Measurements from ENCODE around the gene TM4SF4.

TM4SF4 gene

GRCh38 chr3:149507491-149508324, 33.2 kb downstream of the TM4SF4 start:
- H3K27me3 Mint-ChIP-seq (ENCODE audit: low read depth) = peaks cover 12% of the 10 kb centered on the region
- H3K4me3 Mint-ChIP-seq = no peak overlapping the region
- H3K9me3 Mint-ChIP-seq = no peaks in the 10 kb centered on the region
- H3K36me3 Mint-ChIP-seq (ENCODE audit: low read depth) = no peaks in the 10 kb centered on the region
- H3K27ac Mint-ChIP-seq = no peak overlapping the region
- H3K4me1 Mint-ChIP-seq (ENCODE audit: low read depth) = peaks cover 5% of the 10 kb centered on the region

GRCh38 chr3:149509526-149509925, 35.0 kb downstream of the TM4SF4 start:
- no peak overlapping the region for H3K27ac Mint-ChIP-seq
- H3K36me3 Mint-ChIP-seq (ENCODE audit: low read depth) = no peaks in the 10 kb centered on the region
- H3K4me1 Mint-ChIP-seq (ENCODE audit: low read depth) = peaks cover 5% of the 10 kb centered on the region
- H3K4me3 Mint-ChIP-seq = no peak overlapping the region
- H3K27me3 Mint-ChIP-seq (ENCODE audit: low read depth) = peaks cover 10% of the 10 kb centered on the region
- H3K9me3 Mint-ChIP-seq = no peaks in the 10 kb centered on the region

- H3K9me3 Mint-ChIP-seq = no peaks in the 10 kb centered on the region
- H3K4me1 Mint-ChIP-seq (ENCODE audit: low read depth) = peaks cover 5% of the 10 kb centered on the region
- peaks cover 16% of the 10 kb centered on the region for H3K27me3 Mint-ChIP-seq (ENCODE audit: low read depth)
- H3K4me3 Mint-ChIP-seq = no peak overlapping the region
- H3K36me3 Mint-ChIP-seq (ENCODE audit: low read depth) = no peaks in the 10 kb centered on the region
- no peak overlapping the region for H3K27ac Mint-ChIP-seq
These were observed 36.0 kb downstream of the TM4SF4 start for GRCh38 chr3:149510480-149510879.

- Mint-ChIP-seq H3K4me1 (ENCODE audit: low read depth) (peaks cover 5% of the 10 kb centered on the region), H3K27me3 (ENCODE audit: low read depth) (peaks cover 16% of the 10 kb centered on the region), H3K9me3 (no peaks in the 10 kb centered on the region), H3K27ac (no peak overlapping the region), H3K36me3 (ENCODE audit: low read depth) (no peaks in the 10 kb centered on the region), H3K4me3 (no peak overlapping the region)
These were observed 36.6 kb downstream of the TM4SF4 start for GRCh38 chr3:149511040-149511626.

- peaks cover 5% of the 10 kb centered on the region for H3K4me1 Mint-ChIP-seq (ENCODE audit: low read depth)
- no peak overlapping the region for H3K27ac Mint-ChIP-seq
- H3K4me3 Mint-ChIP-seq = no peak overlapping the region
- no peaks in the 10 kb centered on the region for H3K9me3 Mint-ChIP-seq
- H3K36me3 Mint-ChIP-seq (ENCODE audit: low read depth) = no peaks in the 10 kb centered on the region
- peaks cover 16% of the 10 kb centered on the region for H3K27me3 Mint-ChIP-seq (ENCODE audit: low read depth)
These were observed 37.7 kb downstream of the TM4SF4 start for GRCh38 chr3:149512073-149512782.

- Mint-ChIP-seq H3K4me3 (no peak overlapping the region), H3K27me3 (ENCODE audit: low read depth) (peaks cover 20% of the 10 kb centered on the region), H3K9me3 (no peaks in the 10 kb centered on the region), H3K27ac (no peak overlapping the region), H3K36me3 (ENCODE audit: low read depth) (no peaks in the 10 kb centered on the region), H3K4me1 (ENCODE audit: low read depth) (no peaks in the 10 kb centered on the region)
These were observed 40.0 kb downstream of the TM4SF4 start for GRCh38 chr3:149514471-149514870.

GRCh38 chr3:149515249-149515648, 40.8 kb downstream of the TM4SF4 start:
- Mint-ChIP-seq H3K4me1 (ENCODE audit: low read depth) (no peaks in the 10 kb centered on the region), H3K27me3 (ENCODE audit: low read depth) (peaks cover 17% of the 10 kb centered on the region), H3K36me3 (ENCODE audit: low read depth) (no peaks in the 10 kb centered on the region), H3K9me3 (no peaks in the 10 kb centered on the region), H3K27ac (no peak overlapping the region), H3K4me3 (no peak overlapping the region)

- Mint-ChIP-seq H3K9me3 (no peaks in the 10 kb centered on the region), H3K4me1 (ENCODE audit: low read depth) (no peaks in the 10 kb centered on the region), H3K27ac (no peak overlapping the region), H3K36me3 (ENCODE audit: low read depth) (no peaks in the 10 kb centered on the region), H3K4me3 (no peak overlapping the region), H3K27me3 (ENCODE audit: low read depth) (peaks cover 21% of the 10 kb centered on the region)
These were observed 42.4 kb downstream of the TM4SF4 start for GRCh38 chr3:149516920-149517319.

- Mint-ChIP-seq H3K27me3 (ENCODE audit: low read depth) (peaks cover 15% of the 10 kb centered on the region), H3K4me3 (no peak overlapping the region), H3K27ac (no peak overlapping the region), H3K4me1 (ENCODE audit: low read depth) (no peaks in the 10 kb centered on the region), H3K9me3 (no peaks in the 10 kb centered on the region), H3K36me3 (ENCODE audit: low read depth) (no peaks in the 10 kb centered on the region)
These were observed 45.4 kb downstream of the TM4SF4 start for GRCh38 chr3:149519912-149520311.

GRCh38 chr3:149523512-149524299, 49.2 kb downstream of the TM4SF4 start:
- Mint-ChIP-seq H3K4me1 (ENCODE audit: low read depth) (peaks cover 4% of the 10 kb centered on the region), H3K4me3 (no peak overlapping the region), H3K27me3 (ENCODE audit: low read depth) (peaks cover 15% of the 10 kb centered on the region), H3K27ac (no peak overlapping the region), H3K36me3 (ENCODE audit: low read depth) (no peaks in the 10 kb centered on the region), H3K9me3 (no peaks in the 10 kb centered on the region)

- no peak overlapping the region for H3K4me3 Mint-ChIP-seq
- H3K9me3 Mint-ChIP-seq = no peaks in the 10 kb centered on the region
- no peaks in the 10 kb centered on the region for H3K36me3 Mint-ChIP-seq (ENCODE audit: low read depth)
- peaks cover 7% of the 10 kb centered on the region for H3K4me1 Mint-ChIP-seq (ENCODE audit: low read depth)
- peaks cover 9% of the 10 kb centered on the region for H3K27me3 Mint-ChIP-seq (ENCODE audit: low read depth)
- no peak overlapping the region for H3K27ac Mint-ChIP-seq
These were observed 53.2 kb downstream of the TM4SF4 start for GRCh38 chr3:149527531-149528339.

GRCh38 chr3:149528340-149528650, 53.8 kb downstream of the TM4SF4 start:
- H3K4me1 Mint-ChIP-seq (ENCODE audit: low read depth) = peaks cover 9% of the 10 kb centered on the region
- no peak overlapping the region for H3K4me3 Mint-ChIP-seq
- H3K9me3 Mint-ChIP-seq = no peaks in the 10 kb centered on the region
- peaks cover 12% of the 10 kb centered on the region for H3K27me3 Mint-ChIP-seq (ENCODE audit: low read depth)
- no peaks in the 10 kb centered on the region for H3K36me3 Mint-ChIP-seq (ENCODE audit: low read depth)
- no peak overlapping the region for H3K27ac Mint-ChIP-seq

- peaks cover 14% of the 10 kb centered on the region for H3K27me3 Mint-ChIP-seq (ENCODE audit: low read depth)
- no peak overlapping the region for H3K4me3 Mint-ChIP-seq
- H3K27ac Mint-ChIP-seq = no peak overlapping the region
- H3K36me3 Mint-ChIP-seq (ENCODE audit: low read depth) = no peaks in the 10 kb centered on the region
- H3K4me1 Mint-ChIP-seq (ENCODE audit: low read depth) = peaks cover 9% of the 10 kb centered on the region
- H3K9me3 Mint-ChIP-seq = no peaks in the 10 kb centered on the region
These were observed 54.6 kb downstream of the TM4SF4 start for GRCh38 chr3:149529099-149529498.

Data from T-helper 1 cell treated with Interleukin-12 subunit alpha and Interleukin-12 subunit beta and Interleukin-4 antibody, amounts not matched to agents 30 μg/mL and 1 μg/mL, for 36 hours (primary cell).